ENCODE data around the gene DGLUCY.

GRCh38 chr14:91177073-91178034, 63.5 kb downstream of the DGLUCY start:
- TF ChIP-seq CTCF (IDR thresholded peaks at IDR 0.05) (peak; percentile 95), EZH2 (IDR thresholded peaks at IDR 0.05; ENCODE audit: borderline replicate concordance, insufficient read depth, low read depth, low read length, poor library complexity, severe bottlenecking) (no peak)
